ENCODE results near the gene PSG7. TPM values are rescaled to one million over a fixed set of nuclear protein-coding genes. Genes with fewer than 3 reads are reported as not detected.
"Not testable (repeated sequence)": the region's sequence is repeated elsewhere in the genome, so short reads cannot be mapped to it uniquely, and the experiment has no call there.

The PSG7 gene
- total RNA-seq, 1 donor from 2014 or later = not detected

DNA sequence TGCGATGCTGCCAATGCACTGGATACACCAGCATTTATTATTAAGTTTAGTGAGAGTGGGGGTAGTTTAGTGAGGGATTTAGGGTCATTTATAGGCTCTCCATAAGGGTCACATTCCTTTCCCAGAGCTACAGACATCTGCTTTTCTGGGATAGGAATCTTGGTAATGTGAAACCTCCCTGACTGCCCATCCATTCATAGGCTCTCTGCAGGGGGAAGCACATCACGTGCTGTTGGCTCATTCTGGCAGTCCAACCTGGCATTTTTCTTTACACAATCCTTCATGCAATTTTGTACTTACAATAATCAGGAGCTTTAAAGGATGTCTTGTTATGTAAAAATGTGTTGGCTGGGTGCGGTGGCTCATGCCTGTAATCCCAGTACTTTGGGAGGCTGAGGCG lies 36.4 kb downstream of the PSG7 start:
- H3K27ac Mint-ChIP-seq; DNase-seq (ENCODE audit: low spot score); H3K36me3 Mint-ChIP-seq (ENCODE audit: low read depth); H3K9me3 Mint-ChIP-seq; H3K4me3 Mint-ChIP-seq; H3K27me3 Mint-ChIP-seq (ENCODE audit: insufficient read depth); intact Hi-C loops (cut with micrococcal nuclease); H3K4me1 Mint-ChIP-seq (ENCODE audit: low read depth): not testable (repeated sequence)

DNA sequence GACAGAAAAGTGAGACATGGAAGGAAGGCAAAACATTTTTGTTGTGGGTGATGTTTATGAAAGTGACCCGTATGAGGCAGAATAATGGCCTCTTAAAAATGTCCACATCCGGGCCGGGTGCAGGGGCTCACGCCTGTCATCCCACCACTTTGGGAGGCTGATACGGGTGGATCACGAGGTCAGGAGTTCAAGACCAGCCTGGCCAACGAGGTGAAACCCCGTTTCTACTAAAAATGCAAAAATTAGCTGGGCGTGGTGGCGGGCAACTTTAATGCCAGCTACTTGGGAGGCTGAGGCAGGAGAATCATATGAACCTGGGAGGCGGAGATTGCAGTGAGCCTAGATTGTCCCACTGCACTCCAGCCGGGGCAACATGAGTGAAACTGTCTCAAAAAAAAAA lies 37.3 kb downstream of the PSG7 start:
- intact Hi-C loops (cut with micrococcal nuclease); H3K27ac Mint-ChIP-seq; H3K36me3 Mint-ChIP-seq (ENCODE audit: low read depth); DNase-seq (ENCODE audit: low spot score); H3K4me3 Mint-ChIP-seq; H3K9me3 Mint-ChIP-seq; H3K4me1 Mint-ChIP-seq (ENCODE audit: low read depth); H3K27me3 Mint-ChIP-seq (ENCODE audit: insufficient read depth): not testable (repeated sequence)

DNA sequence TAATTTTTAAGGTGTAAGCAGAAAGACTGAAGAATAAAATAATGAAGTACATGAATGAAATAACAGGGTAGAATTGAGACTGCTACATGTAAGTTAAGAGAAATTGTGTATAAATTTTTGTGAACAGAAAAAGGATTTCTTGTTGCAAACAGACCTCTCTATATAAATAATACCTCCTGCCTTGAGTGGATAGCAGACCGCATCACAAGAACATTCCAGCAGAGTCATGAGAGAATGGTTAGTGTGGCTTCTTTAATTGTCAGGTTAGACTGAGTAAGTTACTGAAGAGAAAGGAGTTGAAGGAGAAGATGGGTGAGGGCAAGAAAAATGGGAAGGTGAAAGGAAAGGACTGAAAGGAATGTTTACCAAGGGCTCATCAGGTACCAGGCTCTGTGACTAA lies 37.9 kb downstream of the PSG7 start:
- DNase-seq (ENCODE audit: low spot score); H3K4me3 Mint-ChIP-seq; H3K4me1 Mint-ChIP-seq (ENCODE audit: low read depth); H3K27me3 Mint-ChIP-seq (ENCODE audit: insufficient read depth); intact Hi-C loops (cut with micrococcal nuclease); H3K27ac Mint-ChIP-seq; H3K36me3 Mint-ChIP-seq (ENCODE audit: low read depth); H3K9me3 Mint-ChIP-seq: not testable (repeated sequence)

DNA sequence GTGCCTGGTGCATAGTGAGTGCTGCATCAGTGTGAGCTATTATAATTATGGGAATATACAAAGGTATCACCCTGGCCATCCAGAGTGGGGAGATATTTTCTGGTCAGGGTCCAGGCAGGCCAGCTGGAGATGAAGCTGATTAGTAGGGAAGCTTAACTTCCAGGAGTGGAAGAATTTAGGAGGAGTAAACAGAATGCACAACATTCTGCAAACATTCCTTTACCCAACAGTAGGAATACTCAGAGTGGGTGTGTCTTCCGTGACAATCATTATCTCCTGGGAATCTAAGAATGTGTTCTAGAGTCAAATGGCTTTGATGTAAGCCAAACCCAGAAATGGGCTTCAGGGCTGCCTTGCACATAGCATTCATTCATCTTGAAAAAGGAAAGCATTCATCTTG lies 38.4 kb downstream of the PSG7 start:
- H3K4me3 Mint-ChIP-seq; intact Hi-C loops (cut with micrococcal nuclease); H3K36me3 Mint-ChIP-seq (ENCODE audit: low read depth); H3K9me3 Mint-ChIP-seq; H3K27ac Mint-ChIP-seq; H3K27me3 Mint-ChIP-seq (ENCODE audit: insufficient read depth); DNase-seq (ENCODE audit: low spot score); H3K4me1 Mint-ChIP-seq (ENCODE audit: low read depth): not testable (repeated sequence)

DNA sequence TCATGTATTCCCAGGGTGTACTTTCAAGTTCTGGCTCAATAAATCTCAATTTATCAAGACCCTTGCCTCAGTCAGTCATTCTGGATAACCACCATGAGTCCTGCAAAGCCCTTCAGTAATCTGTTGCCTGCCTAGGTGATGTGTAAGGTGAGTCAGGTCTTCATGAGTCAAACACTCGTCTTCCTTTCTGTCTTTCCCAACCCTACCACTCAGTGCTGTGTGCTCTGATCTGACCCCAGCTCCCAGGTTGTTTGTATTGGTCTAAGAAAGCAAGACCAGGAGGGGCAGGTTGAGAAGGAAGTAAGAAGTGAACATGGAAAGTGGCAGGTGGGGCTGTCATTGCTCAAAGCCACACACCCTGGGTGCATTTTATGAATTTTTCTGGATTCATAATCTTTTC lies 39.3 kb downstream of the PSG7 start:
- H3K4me1 Mint-ChIP-seq (ENCODE audit: low read depth); intact Hi-C loops (cut with micrococcal nuclease): not testable (repeated sequence)

DNA sequence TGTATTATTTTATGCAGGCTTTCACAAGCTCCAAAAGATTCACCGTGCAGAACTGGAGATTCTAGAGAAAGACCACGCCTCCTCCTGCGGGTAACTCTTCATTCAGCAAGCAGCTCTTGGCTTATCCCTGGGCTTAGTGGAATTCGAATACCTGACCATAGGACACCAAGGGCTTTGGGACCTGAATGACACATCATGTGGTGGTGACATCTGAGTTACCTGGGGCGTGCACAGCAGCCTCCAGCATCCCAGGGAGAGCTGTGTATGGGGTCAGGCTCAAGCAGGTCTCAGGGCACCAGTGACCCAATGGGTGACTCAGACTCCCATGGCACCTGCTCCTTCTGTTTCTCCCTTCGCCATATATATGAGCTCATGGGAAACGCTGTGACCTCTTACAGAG lies 46.6 kb downstream of the PSG7 start:
- DNase-seq (ENCODE audit: low spot score); intact Hi-C loops (cut with micrococcal nuclease); H3K4me3 Mint-ChIP-seq; H3K27me3 Mint-ChIP-seq (ENCODE audit: insufficient read depth); H3K36me3 Mint-ChIP-seq (ENCODE audit: low read depth); H3K4me1 Mint-ChIP-seq (ENCODE audit: low read depth); H3K27ac Mint-ChIP-seq: not testable (repeated sequence)
- H3K9me3 Mint-ChIP-seq = peaks cover 11% of the 10 kb centered on the region

More for the DNA sequence above, 39.3 kb downstream of the PSG7 start:
- H3K27ac Mint-ChIP-seq; H3K27me3 Mint-ChIP-seq (ENCODE audit: insufficient read depth); H3K9me3 Mint-ChIP-seq; DNase-seq (ENCODE audit: low spot score); H3K4me3 Mint-ChIP-seq; H3K36me3 Mint-ChIP-seq (ENCODE audit: low read depth): not testable (repeated sequence)

DNA sequence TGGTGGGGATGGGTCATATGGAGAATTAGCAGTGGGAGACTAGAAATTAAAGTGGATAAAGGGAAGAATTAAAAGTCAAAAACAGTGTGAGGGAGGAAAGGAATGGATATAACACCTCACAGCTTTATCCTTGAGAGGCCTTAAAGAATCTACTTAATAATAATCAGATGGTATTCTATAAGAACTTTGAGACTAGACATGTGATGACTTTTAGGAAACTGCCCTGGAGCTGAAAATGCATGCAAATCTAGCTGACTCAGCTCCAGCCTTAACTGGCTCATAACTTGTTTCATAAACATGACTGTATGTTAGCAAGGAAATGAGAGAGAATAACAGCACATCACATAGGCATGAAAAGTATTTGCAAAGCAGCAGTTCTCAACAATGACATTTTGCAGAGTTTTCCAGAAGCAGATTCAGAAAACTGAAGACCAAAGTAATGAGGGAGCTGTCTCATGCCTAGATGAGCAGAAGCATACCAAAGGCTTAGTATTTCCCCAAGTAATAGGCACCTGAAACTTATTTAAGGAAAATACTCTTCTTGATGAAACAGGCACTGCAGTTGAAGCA lies 49.0 kb downstream of the PSG7 start:
- DNase-seq (ENCODE audit: low spot score); H3K4me1 Mint-ChIP-seq (ENCODE audit: low read depth); H3K27ac Mint-ChIP-seq; H3K9me3 Mint-ChIP-seq; intact Hi-C loops (cut with micrococcal nuclease); H3K27me3 Mint-ChIP-seq (ENCODE audit: insufficient read depth); H3K4me3 Mint-ChIP-seq; H3K36me3 Mint-ChIP-seq (ENCODE audit: low read depth): not testable (repeated sequence)

DNA sequence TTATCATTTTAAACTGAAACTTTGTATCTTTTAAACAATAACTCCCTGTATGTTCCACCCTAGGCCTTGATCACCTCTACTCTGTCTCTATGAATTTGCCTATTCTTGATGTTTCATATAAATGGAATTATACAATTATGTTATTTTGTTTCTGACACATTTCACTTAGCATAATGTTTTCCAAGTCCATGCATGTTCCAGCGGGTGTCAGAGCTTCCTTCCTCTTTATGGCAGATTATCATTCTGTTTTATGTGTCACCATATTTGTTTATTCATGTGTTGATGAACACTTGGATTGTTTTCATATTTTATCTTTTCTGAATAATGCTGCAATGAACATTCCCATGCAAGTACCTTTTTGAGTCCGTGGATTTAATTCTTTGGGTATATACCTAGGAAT lies 54.3 kb downstream of the PSG7 start:
- H3K4me3 Mint-ChIP-seq; H3K9me3 Mint-ChIP-seq; intact Hi-C loops (cut with micrococcal nuclease); H3K27ac Mint-ChIP-seq; H3K4me1 Mint-ChIP-seq (ENCODE audit: low read depth); H3K27me3 Mint-ChIP-seq (ENCODE audit: insufficient read depth); H3K36me3 Mint-ChIP-seq (ENCODE audit: low read depth); DNase-seq (ENCODE audit: low spot score): not testable (repeated sequence)

DNA sequence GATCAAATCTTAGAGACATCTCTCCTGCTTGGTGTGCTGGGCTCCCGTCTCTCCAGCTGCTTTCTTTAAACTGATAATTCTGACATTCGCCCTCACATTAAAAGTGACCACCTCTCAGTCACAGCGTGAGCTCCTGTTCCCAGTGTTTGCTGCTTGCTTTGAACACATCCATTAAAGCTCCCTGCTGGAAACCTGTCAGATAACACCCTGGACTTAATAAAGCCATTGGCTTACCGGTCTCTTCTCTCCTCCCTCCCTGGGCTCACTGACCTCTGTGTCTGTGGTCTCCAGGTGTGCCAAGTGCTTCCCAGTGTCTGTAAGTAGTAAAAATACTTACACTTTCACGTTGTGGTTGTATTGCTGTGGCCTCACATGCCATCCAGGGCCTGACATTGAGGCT lies 55.0 kb downstream of the PSG7 start:
- H3K36me3 Mint-ChIP-seq (ENCODE audit: low read depth); H3K4me1 Mint-ChIP-seq (ENCODE audit: low read depth); DNase-seq (ENCODE audit: low spot score); H3K27me3 Mint-ChIP-seq (ENCODE audit: insufficient read depth); H3K4me3 Mint-ChIP-seq; intact Hi-C loops (cut with micrococcal nuclease); H3K9me3 Mint-ChIP-seq; H3K27ac Mint-ChIP-seq: not testable (repeated sequence)

DNA sequence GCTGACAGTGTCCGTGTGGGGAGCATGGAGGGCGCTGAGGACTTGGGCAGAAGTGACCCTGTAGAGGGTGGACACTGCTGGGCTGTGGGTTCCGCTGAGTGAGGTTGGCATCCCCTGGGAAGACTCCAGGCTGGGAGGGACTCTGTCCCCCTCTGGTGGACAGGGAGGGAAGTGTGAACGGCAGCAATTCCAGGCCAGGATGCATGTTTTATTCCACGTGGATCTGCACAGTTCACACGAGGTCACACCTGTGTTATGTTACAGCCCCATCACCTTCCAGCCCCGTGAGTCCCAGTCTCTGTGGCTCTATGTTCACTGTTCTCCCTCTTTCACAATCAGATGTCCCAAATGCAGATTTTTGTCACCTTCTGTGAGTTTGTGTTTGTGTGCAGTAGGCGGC lies 55.7 kb downstream of the PSG7 start:
- DNase-seq (ENCODE audit: low spot score); H3K27ac Mint-ChIP-seq; H3K9me3 Mint-ChIP-seq; H3K4me1 Mint-ChIP-seq (ENCODE audit: low read depth); H3K4me3 Mint-ChIP-seq; H3K36me3 Mint-ChIP-seq (ENCODE audit: low read depth); H3K27me3 Mint-ChIP-seq (ENCODE audit: insufficient read depth); intact Hi-C loops (cut with micrococcal nuclease): not testable (repeated sequence)

DNA sequence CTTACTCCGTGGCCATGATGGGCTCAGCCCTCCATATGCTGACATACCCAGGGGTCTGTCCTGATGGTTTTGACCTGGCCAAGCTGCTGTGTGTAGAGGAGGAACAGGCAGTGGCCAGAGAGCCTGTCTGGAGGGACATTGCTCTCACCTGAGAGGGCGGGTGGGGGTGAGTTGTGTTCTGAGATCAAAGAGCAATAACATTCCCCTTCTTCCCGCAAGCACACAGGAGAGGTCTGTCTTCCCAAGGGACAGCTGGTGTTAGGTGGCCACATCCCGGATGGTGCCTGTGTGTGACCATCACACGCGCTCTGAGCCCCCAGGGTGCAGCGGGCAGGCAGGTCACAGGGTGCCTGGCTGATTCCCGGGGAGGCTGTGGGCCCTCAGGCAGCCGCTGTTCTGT lies 56.4 kb downstream of the PSG7 start:
- H3K27ac Mint-ChIP-seq; H3K36me3 Mint-ChIP-seq (ENCODE audit: low read depth); intact Hi-C loops (cut with micrococcal nuclease); H3K4me3 Mint-ChIP-seq; H3K9me3 Mint-ChIP-seq; DNase-seq (ENCODE audit: low spot score); H3K4me1 Mint-ChIP-seq (ENCODE audit: low read depth); H3K27me3 Mint-ChIP-seq (ENCODE audit: insufficient read depth): not testable (repeated sequence)

DNA sequence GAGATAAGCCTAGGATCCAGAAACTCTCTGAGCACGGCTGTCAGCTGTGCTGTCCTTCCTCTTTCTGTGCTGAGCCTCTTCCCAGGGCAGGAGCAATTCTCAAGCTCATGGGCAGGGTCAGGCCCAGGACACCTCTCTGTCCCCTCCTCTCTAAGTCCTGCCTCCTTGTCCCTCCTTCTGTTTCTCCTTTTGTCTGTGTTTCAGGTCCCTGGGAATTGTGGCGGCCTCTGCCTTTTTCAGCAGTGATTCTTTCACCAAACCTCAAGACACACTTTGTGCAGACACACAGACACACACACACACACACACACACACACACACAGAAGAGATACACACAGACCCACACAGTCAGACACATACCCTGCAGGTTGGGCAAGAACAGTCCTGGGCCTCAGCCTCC lies 57.4 kb downstream of the PSG7 start, which contains the start of gene PSG1:
PSG1 (minus strand) TSS at position 101 of the 400 bp plus-strand sequence. CDS start 132 bp downstream, outside the sequence.
- Mint-ChIP-seq H3K4me1 (ENCODE audit: low read depth) (no peaks in the 10 kb centered on the region), H3K4me3 (no peak within 1 kb of the TSS), H3K27ac (no peak within 1 kb of the TSS), H3K27me3 (ENCODE audit: insufficient read depth) (no peaks in the 10 kb centered on the region), H3K36me3 (ENCODE audit: low read depth) (no peaks in the 10 kb centered on the region), H3K9me3 (no peaks in the 10 kb centered on the region)
- intact Hi-C loops (cut with micrococcal nuclease) = no loop called here
- no peak for DNase-seq (ENCODE audit: low spot score)

DNA sequence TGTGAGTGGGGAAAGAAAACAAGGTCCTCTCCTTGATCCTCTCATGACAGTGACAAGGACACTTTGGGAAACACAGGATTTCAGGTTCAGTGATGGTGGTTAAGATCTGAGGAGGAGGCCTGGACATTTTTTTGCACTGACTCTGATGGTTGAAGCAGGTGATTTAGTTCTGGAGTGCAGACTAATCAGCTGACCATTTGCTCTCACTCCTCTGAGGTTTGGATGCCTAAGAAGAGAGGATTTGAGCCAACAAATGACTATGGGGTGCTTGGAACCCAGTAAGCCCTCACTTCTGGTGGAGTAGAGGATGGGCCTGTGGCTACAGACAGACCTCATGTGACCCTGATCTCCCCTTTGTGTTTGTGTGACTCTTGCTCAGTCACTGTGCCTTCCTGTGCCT lies 60.4 kb downstream of the PSG7 start:
- H3K27me3 Mint-ChIP-seq (ENCODE audit: insufficient read depth); H3K9me3 Mint-ChIP-seq; H3K4me1 Mint-ChIP-seq (ENCODE audit: low read depth); H3K4me3 Mint-ChIP-seq; DNase-seq (ENCODE audit: low spot score); H3K36me3 Mint-ChIP-seq (ENCODE audit: low read depth); intact Hi-C loops (cut with micrococcal nuclease); H3K27ac Mint-ChIP-seq: not testable (repeated sequence)

DNA sequence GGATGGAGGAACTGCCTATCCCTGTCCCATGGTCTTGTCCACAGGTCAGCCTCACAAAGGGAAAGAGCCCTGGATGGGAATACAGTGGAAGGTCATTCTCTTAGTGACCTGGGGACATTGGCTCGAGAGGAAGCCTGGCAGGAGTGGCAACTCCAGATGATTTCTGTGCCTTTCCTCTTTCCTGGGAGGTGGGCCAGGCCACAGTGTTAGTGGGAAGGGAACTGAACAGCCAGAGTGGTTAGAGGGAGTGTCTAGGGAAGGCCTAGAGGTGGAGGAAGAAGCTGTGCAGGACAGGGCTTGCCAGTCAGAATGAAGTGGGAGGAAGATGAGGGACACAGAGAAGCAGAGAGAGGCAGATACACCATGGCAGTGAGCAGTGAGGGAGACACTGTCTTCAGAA lies 61.1 kb downstream of the PSG7 start:
- intact Hi-C loops (cut with micrococcal nuclease); H3K4me1 Mint-ChIP-seq (ENCODE audit: low read depth); H3K27ac Mint-ChIP-seq; H3K36me3 Mint-ChIP-seq (ENCODE audit: low read depth); H3K9me3 Mint-ChIP-seq; H3K27me3 Mint-ChIP-seq (ENCODE audit: insufficient read depth); DNase-seq (ENCODE audit: low spot score); H3K4me3 Mint-ChIP-seq: not testable (repeated sequence)
